ENCODE data around the gene TTC16. TPM values are rescaled to one million over a fixed set of nuclear protein-coding genes. Genes with fewer than 3 reads are reported as not detected.

The TTC16 gene
- total and polyA plus RNA-seq, 3 donors from 2014 or later, result 25.0 to 46.2 (median 32.7) TPM

DNA sequence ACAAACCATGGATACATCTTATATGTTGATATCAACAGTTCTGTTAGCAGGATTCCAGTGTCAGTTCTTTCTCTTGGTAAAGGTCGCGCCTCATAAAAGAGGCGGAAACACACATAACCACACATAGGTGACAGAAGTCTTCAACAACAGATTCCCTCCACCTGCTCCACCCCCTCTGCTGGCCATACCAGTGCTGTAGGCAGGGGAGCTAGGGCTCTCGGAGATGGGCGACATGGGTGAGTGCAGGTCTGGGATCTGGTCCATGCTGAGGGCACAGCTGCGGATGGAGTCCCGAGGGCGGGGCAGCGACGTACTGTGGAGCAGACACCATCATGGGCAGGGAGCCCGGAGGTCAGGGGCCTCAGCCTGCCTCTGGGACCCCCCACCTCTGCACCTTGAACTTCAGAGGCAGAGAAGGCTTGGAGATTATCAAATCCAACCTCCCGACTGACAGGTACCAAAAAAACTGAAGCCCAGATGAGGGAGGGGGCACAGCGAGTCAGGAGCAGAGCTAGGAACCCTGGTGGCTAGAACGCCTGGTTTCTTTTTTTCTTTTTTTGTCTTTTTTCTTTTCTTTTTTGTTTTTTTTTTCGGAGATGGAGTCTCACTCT lies 31.2 kb downstream of the TTC16 start:
- 84 to 85% methylated on average over 15 of the region's 15 CpGs for WGBS, 2 donors
- Histone ChIP-seq H3K4me3 (no peak overlapping the region), H3K27ac (no peak overlapping the region), H3K27me3 (no peaks in the 10 kb centered on the region), H3K36me3 (ENCODE audit: low read depth, missing control alignments) (no peaks in the 10 kb centered on the region), H3K4me1 (peaks cover 2% of the 10 kb centered on the region), H3K9me3 (no peaks in the 10 kb centered on the region)
- TF ChIP-seq, protein P1, sequence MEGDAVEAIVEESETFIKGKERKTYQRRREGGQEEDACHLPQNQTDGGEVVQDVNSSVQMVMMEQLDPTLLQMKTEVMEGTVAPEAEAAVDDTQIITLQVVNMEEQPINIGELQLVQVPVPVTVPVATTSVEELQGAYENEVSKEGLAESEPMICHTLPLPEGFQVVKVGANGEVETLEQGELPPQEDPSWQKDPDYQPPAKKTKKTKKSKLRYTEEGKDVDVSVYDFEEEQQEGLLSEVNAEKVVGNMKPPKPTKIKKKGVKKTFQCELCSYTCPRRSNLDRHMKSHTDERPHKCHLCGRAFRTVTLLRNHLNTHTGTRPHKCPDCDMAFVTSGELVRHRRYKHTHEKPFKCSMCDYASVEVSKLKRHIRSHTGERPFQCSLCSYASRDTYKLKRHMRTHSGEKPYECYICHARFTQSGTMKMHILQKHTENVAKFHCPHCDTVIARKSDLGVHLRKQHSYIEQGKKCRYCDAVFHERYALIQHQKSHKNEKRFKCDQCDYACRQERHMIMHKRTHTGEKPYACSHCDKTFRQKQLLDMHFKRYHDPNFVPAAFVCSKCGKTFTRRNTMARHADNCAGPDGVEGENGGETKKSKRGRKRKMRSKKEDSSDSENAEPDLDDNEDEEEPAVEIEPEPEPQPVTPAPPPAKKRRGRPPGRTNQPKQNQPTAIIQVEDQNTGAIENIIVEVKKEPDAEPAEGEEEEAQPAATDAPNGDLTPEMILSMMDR (IDR thresholded peaks at IDR 0.05), result no peak
- no peak for TF ChIP-seq POLR2A (IDR thresholded peaks at IDR 0.05)
- intact Hi-C loops (cut with DNase I; ENCODE audit: low total_unique reads), result no loop called here
- no peak for DNase-seq

DNA sequence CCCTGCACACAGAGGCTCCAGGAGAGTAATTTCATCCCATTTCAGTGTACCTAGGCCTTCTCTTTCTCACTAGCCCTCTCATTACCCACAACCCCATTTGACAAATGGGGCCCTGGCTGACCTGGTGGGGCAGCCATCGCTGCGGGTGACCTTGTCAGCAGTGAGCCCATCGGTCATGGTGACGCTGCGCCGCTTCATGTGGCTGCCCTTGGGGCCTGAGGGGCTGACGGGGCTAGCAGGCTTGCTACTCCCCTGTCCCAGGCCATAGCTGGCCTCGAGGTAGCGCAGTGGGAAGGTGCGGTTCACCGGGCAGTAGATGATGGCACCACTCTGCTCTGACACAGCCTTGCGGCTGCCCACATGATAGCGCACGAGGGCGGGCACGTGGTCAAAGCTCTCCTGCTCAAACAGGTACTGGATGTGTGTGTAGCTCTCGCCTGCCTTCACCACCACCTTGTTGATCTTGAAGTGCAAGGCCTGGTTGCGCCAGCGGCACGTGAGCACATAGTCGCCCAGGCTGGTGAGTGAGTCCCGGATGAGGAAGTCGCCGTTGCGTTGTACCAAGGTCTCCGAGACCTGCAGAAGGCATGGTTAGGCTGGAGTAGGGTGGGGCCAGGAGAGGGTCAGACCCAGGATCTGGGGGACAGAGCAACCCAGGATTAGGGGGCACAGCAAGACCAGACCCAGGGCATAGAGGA lies 33.4 kb downstream of the TTC16 start:
- Histone ChIP-seq H3K4me1 (no peaks in the 10 kb centered on the region), H3K27me3 (no peaks in the 10 kb centered on the region), H3K9me3 (no peaks in the 10 kb centered on the region), H3K4me3 (no peak overlapping the region), H3K36me3 (ENCODE audit: low read depth, missing control alignments) (no peaks in the 10 kb centered on the region), H3K27ac (no peak overlapping the region)
- no peak for TF ChIP-seq POLR2A (IDR thresholded peaks at IDR 0.05)
- TF ChIP-seq, protein P1 (IDR thresholded peaks at IDR 0.05), result no peak
- intact Hi-C loops (cut with DNase I; ENCODE audit: low total_unique reads), result no loop called here
- DNase-seq, result no peak
- 95% methylated on average over 9 to 26 of the region's 26 CpGs for WGBS, 2 donors

DNA sequence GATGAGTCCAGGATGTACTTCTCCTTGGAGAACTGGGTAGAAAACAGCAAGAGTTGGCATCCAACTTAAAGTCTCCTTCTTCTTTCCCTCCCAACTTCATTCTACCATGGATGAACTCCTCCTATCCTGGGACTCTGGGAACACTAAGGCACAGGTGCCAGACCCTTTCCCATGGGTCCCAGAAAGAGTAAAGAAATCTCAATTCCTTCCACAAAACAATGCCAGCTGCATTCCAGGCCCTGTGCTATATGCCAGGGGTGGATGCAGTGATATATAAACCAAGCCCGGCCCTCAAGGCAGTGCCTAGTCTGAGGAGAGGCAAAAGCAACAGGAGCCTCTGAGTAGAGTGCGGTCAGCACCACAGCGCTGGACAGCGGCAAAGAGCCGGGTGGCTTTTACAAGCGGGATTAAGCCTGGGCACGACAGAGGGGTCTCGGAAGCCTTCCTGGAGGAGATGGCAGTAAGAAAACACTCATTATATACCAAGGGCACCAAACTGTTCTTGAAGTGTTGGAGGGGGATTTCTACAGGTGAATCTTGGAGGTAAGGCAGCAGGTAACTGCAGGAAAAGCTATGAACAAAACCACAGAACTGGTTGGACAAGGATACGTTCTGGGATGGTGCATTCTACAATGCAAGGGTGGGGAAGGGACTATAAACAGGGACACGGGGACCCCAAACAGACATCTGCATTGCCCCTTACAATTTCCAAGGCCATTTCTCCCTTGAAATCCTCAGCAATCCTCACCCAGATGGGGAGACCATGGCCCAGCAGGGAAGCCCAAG lies 35.6 kb downstream of the TTC16 start:
- 34 to 45% methylated on average over 10 of the region's 10 CpGs for WGBS, 2 donors
- H3K4me3 ChIP-seq, result no peak overlapping the region
- intact Hi-C loops (cut with DNase I; ENCODE audit: low total_unique reads), result no loop called here
- H3K4me1 ChIP-seq, result no peaks in the 10 kb centered on the region
- no peak for TF ChIP-seq POLR2A (IDR thresholded peaks at IDR 0.05)
- TF ChIP-seq, protein P1 (IDR thresholded peaks at IDR 0.05), result no peak
- no peak for DNase-seq
- H3K9me3 ChIP-seq, result no peaks in the 10 kb centered on the region
- H3K27me3 ChIP-seq, result no peaks in the 10 kb centered on the region
- no peak overlapping the region for H3K27ac ChIP-seq
- no peaks in the 10 kb centered on the region for H3K36me3 ChIP-seq (ENCODE audit: low read depth, missing control alignments)

DNA sequence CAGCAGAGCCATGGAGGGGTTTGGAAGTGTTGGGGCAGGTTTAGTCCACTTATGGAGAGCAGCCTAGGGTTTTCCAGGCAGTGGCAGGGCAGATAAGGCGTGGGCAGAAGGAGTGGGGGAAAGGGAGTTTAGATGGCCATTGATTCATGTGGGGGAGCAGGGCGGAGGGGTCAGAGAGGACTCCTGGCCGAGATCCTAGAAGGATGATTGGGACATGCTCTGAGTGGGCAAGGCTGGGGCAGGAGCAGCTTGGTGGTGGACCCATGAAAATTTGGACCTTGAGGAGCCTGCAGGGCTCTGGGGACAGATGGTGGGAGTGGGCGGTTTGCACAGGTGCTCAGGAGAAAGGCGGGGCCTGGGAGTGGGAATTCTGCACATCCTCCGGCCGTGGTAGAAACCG lies 37.3 kb downstream of the TTC16 start:
- intact Hi-C loops (cut with DNase I; ENCODE audit: low total_unique reads), result no loop called here
- Histone ChIP-seq H3K4me3 (no peak overlapping the region), H3K9me3 (no peaks in the 10 kb centered on the region), H3K4me1 (no peaks in the 10 kb centered on the region), H3K36me3 (ENCODE audit: low read depth, missing control alignments) (no peaks in the 10 kb centered on the region), H3K27me3 (no peaks in the 10 kb centered on the region), H3K27ac (no peak overlapping the region)
- DNase-seq, result no peak
- 68 to 71% methylated on average over 8 of the region's 8 CpGs for WGBS, 2 donors
- TF ChIP-seq, protein P1 (IDR thresholded peaks at IDR 0.05), result no peak
- TF ChIP-seq POLR2A (IDR thresholded peaks at IDR 0.05), result no peak
